ENCODE measurements around the gene SERPINA5. TPM values are rescaled to one million over a fixed set of nuclear protein-coding genes. Genes with fewer than 3 reads are reported as not detected.

Gene SERPINA5
- total RNA-seq, 4 donors from 2014 or later = 2.1 to 5.1 (median 3.7) TPM

DNA sequence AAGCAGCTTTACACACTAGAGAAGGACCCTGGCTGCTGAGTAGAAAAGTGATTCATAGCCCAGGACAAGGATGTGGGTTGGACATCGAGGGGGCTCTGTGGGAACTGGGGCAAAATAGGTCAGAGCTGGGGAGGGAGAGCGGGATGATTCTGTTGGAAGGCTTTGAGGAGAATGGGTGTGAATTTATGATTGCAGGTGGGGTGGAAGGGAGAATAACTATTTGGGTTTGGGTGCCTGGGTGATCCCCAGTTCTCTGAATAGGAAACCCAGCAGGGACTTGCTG is 44.1 kb downstream of the SERPINA5 start:
- H3K9me3 ChIP-seq = peaks cover 0 to 3% (median 0%) of the 10 kb centered on the region in 4 donors
- H3K27me3 ChIP-seq = peaks cover 0 to 22% (median 0%) of the 10 kb centered on the region in 4 donors
- no peak overlapping the region for H3K27ac ChIP-seq (replicated peaks in 1 of 4)
- H3K4me1 ChIP-seq = no peaks in the 10 kb centered on the region
- H3K4me3 ChIP-seq = no peak overlapping the region
- no peak for DNase-seq (ENCODE audit: extremely low spot score)
- WGBS = 60% methylated on average over 2 of the region's 2 CpGs
- no peak for TF ChIP-seq POLR2A (IDR thresholded peaks at IDR 0.05; ENCODE audit: low read depth)
- TF ChIP-seq, protein P1, sequence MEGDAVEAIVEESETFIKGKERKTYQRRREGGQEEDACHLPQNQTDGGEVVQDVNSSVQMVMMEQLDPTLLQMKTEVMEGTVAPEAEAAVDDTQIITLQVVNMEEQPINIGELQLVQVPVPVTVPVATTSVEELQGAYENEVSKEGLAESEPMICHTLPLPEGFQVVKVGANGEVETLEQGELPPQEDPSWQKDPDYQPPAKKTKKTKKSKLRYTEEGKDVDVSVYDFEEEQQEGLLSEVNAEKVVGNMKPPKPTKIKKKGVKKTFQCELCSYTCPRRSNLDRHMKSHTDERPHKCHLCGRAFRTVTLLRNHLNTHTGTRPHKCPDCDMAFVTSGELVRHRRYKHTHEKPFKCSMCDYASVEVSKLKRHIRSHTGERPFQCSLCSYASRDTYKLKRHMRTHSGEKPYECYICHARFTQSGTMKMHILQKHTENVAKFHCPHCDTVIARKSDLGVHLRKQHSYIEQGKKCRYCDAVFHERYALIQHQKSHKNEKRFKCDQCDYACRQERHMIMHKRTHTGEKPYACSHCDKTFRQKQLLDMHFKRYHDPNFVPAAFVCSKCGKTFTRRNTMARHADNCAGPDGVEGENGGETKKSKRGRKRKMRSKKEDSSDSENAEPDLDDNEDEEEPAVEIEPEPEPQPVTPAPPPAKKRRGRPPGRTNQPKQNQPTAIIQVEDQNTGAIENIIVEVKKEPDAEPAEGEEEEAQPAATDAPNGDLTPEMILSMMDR (IDR thresholded peaks at IDR 0.05) = no peak
- TF ChIP-seq POLR2AphosphoS5 (IDR thresholded peaks at IDR 0.05) = no peak
- TF ChIP-seq EP300 (IDR thresholded peaks at IDR 0.05) = no peak
- intact Hi-C loops (cut with DNase I) = no loop called here
- peaks cover 0 to 5% (median 0%) of the 10 kb centered on the region in 4 donors for H3K36me3 ChIP-seq

DNA sequence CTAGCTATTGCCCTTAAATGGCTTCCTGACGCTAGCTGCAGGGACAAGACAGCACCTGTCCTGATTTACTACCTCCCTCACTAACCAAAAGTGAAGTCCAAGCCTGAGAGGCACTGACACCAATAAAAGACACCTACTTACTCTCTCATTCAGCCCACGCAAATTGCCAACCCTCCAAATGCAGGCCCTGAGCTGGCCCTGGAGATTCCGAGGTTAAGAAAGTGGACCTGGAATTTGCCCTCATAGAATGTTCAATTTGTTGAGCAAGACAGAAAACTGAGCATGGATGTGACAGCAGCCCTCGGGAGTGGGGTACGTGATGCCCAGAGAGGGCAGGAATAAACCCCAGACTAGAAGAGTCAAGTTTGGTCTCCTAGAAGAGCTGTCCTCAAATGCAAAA is 47.4 kb downstream of the SERPINA5 start:
- no peak for DNase-seq (ENCODE audit: extremely low spot score)
- 97% methylated on average over 5 of the region's 5 CpGs for WGBS
- H3K36me3 ChIP-seq = no peaks in the 10 kb centered on the region
- intact Hi-C loops (cut with DNase I) = no loop called here
- no peaks in the 10 kb centered on the region for H3K9me3 ChIP-seq
- H3K27ac ChIP-seq (replicated peaks in 1 of 4) = no peak overlapping the region
- TF ChIP-seq POLR2AphosphoS5 (IDR thresholded peaks at IDR 0.05) = no peak
- H3K4me3 ChIP-seq = no peak overlapping the region
- no peaks in the 10 kb centered on the region for H3K4me1 ChIP-seq
- peaks cover 0 to 34% (median 0%) of the 10 kb centered on the region in 4 donors for H3K27me3 ChIP-seq

DNA sequence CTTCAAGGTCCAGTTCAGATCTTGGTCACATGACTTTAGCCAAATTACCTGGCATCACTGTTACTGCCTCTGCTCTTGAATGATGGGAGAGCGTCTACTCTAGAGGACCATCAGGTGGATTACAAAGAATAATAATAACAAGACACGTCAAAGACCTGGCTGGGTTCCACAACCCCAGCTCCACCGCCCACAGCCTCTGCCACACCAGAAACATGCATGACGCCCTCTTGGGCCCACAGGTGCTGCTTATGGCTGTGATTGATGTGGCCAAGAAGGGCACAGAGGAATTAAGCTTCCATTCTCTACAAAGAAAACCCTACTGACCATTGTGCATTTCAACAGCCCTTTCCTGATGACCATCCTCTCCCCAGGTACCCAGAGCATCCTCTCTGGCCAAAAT is 49.2 kb downstream of the SERPINA5 start:
- no peak overlapping the region for H3K27ac ChIP-seq (replicated peaks in 1 of 4)
- H3K36me3 ChIP-seq = no peaks in the 10 kb centered on the region
- H3K4me1 ChIP-seq = no peaks in the 10 kb centered on the region
- no peak overlapping the region for H3K4me3 ChIP-seq
- H3K9me3 ChIP-seq = no peaks in the 10 kb centered on the region
- WGBS = 73% methylated on average over 4 of the region's 4 CpGs
- TF ChIP-seq, protein P1 (IDR thresholded peaks at IDR 0.05) = no peak
- TF ChIP-seq EP300 (IDR thresholded peaks at IDR 0.05) = no peak
- TF ChIP-seq POLR2AphosphoS5 (IDR thresholded peaks at IDR 0.05) = no peak
- no peak for TF ChIP-seq POLR2A (IDR thresholded peaks at IDR 0.05; ENCODE audit: low read depth)
- DNase-seq (ENCODE audit: extremely low spot score) = no peak
- peaks cover 0 to 26% (median 0%) of the 10 kb centered on the region in 4 donors for H3K27me3 ChIP-seq
- intact Hi-C loops (cut with DNase I) = no loop called here

DNA sequence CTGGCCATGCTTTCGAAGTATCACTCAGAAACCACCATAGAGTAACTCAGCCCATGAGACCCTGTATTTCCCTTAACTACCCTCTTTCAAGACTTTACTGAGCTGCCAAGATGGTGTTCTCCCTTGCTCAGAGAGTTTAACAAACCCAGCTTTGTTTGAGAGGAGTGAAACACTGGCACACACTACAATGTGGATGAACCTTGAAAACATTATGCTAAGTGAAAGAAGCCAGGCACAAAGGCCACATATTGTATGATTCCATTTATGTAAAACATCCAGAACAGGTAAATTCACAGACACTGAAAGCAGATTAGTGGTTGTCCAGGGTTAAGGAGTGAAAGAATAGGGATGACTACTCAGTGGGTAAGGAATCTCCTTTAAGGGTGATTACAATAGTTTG is 49.8 kb downstream of the SERPINA5 start:
- intact Hi-C loops (cut with DNase I) = no loop called here
- WGBS = 90% methylated on average over 1 of the region's 1 CpG
- Histone ChIP-seq H3K9me3 (no peaks in the 10 kb centered on the region), H3K27ac (replicated peaks in 1 of 4) (no peak overlapping the region), H3K36me3 (no peaks in the 10 kb centered on the region), H3K4me3 (no peak overlapping the region), H3K27me3 (peaks cover 0 to 26% (median 0%) of the 10 kb centered on the region in 4 donors), H3K4me1 (no peaks in the 10 kb centered on the region)
- TF ChIP-seq, protein P1 (IDR thresholded peaks at IDR 0.05) = no peak
- TF ChIP-seq POLR2AphosphoS5 (IDR thresholded peaks at IDR 0.05) = no peak
- TF ChIP-seq EP300 (IDR thresholded peaks at IDR 0.05) = no peak
- TF ChIP-seq POLR2A (IDR thresholded peaks at IDR 0.05; ENCODE audit: low read depth) = no peak
- no peak for DNase-seq (ENCODE audit: extremely low spot score)

DNA sequence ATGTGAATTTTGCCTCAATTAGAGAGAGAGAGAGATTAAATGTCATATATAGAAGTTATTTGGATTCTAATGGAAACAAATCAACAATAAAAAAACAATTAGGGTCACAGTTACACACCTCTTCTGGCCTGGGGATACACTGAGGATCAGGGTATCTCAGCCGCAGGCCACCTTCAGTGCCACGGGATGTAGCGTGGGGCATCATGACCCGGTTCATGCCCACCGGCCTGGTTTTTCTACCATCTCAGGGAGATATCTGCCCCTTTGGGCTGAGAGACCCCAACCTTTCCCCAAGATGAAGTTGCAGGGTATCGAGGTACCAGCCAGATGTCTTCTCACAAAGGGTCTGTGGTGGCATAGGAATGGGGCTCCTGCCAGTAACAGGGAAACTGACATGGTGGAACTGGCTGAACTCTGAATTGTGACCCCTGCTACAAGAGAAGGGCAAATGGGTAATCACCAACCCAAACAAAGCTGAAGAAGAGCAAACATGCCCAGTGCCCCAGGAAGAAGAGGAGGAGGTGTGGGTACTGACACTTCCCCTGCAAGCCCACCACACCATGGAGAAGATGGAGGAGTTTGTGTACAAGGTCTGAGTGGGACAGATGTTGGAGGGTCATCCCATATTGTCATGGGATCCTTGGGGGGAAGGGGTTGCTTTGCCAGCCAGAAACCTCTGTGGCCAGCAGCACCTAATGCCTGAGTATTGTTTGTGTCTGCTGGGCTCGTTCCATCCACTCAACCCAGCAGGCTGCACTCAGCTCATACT is 50.5 kb downstream of the SERPINA5 start:
- H3K36me3 ChIP-seq = no peaks in the 10 kb centered on the region
- H3K9me3 ChIP-seq = no peaks in the 10 kb centered on the region
- TF ChIP-seq EP300 (IDR thresholded peaks at IDR 0.05) = no peak
- TF ChIP-seq, protein P1 (IDR thresholded peaks at IDR 0.05) = no peak
- no peak for TF ChIP-seq POLR2A (IDR thresholded peaks at IDR 0.05; ENCODE audit: low read depth)
- TF ChIP-seq POLR2AphosphoS5 (IDR thresholded peaks at IDR 0.05) = no peak
- H3K4me1 ChIP-seq = no peaks in the 10 kb centered on the region
- peaks cover 0 to 26% (median 0%) of the 10 kb centered on the region in 4 donors for H3K27me3 ChIP-seq
- H3K27ac ChIP-seq (replicated peaks in 1 of 4) = no peak overlapping the region
- 93% methylated on average over 6 of the region's 7 CpGs for WGBS
- H3K4me3 ChIP-seq = no peak overlapping the region
- DNase-seq (ENCODE audit: extremely low spot score) = no peak
- intact Hi-C loops (cut with DNase I) = no loop called here
